Measurements from ENCODE around the gene MRPS34.
"Not testable (repeated sequence)": the region's sequence is repeated elsewhere in the genome, so short reads cannot be mapped to it uniquely, and the experiment has no call there.

The MRPS34 gene

GRCh38 chr16:1734123-1734522 is 38.8 kb downstream of the MRPS34 start:
- Histone ChIP-seq H4K20me1 (ENCODE audit: insufficient read depth, low read length) (no peaks in the 10 kb centered on the region), H3K27me3 (ENCODE audit: insufficient read depth, low read length) (no peaks in the 10 kb centered on the region), H3K79me2 (ENCODE audit: insufficient read depth, low read length) (no peaks in the 10 kb centered on the region), H3K9me3 (ENCODE audit: low read length) (no peaks in the 10 kb centered on the region), H3F3A (ENCODE audit: insufficient read depth, low read length) (peaks cover 16% of the 10 kb centered on the region), H2AFZ (ENCODE audit: low read length) (no peak overlapping the region), H3K4me3 (ENCODE audit: low read depth, low read length, poor library complexity, severe bottlenecking) (no peak overlapping the region), H3K36me3 (ENCODE audit: insufficient read depth, low read length) (peaks cover 50% of the 10 kb centered on the region), H3K27ac (ENCODE audit: low read depth, low read length, poor library complexity, severe bottlenecking) (no peak overlapping the region), H3K9ac (ENCODE audit: low read length) (no peak overlapping the region), H3K9me2 (ENCODE audit: low read depth, low read length) (no peaks in the 10 kb centered on the region), H3K4me2 (ENCODE audit: low read length) (no peak overlapping the region), H3K4me1 (ENCODE audit: insufficient read depth, low read length, severe bottlenecking) (no peaks in the 10 kb centered on the region)
- no peak for TF ChIP-seq CTCF (IDR thresholded peaks at IDR 0.05; ENCODE audit: low read length)
- no peak for TF ChIP-seq EZH2 (IDR thresholded peaks at IDR 0.05; ENCODE audit: borderline replicate concordance, low read length)

DNA sequence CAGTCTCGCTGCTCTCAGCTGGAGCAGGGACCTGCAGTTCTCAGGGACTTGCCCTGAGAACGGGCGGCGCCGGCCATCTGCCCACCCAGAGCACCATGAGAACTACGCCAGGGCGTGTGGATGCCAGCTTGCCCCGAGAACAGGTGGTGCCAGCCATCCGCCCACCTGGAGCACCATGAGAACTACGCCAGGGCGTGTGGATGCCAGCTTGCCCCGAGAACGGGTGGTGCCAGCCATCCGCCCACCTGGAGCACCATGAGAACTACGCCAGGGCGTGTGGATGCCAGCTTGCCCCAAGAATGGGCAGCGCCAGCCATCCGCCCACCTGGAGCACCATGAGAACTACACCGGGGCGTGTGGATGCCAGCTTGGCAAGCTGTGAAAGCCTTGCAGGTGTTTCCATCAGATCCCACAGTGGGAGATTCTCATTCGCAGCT is 40.4 kb downstream of the MRPS34 start:
- not testable (repeated sequence) for H3K27ac ChIP-seq (ENCODE audit: low read depth, low read length, poor library complexity, severe bottlenecking); H2AFZ ChIP-seq (ENCODE audit: low read length); H3F3A ChIP-seq (ENCODE audit: insufficient read depth, low read length); H3K79me2 ChIP-seq (ENCODE audit: insufficient read depth, low read length); H3K4me2 ChIP-seq (ENCODE audit: low read length); H3K4me1 ChIP-seq (ENCODE audit: insufficient read depth, low read length, severe bottlenecking); H3K4me3 ChIP-seq (ENCODE audit: low read depth, low read length, poor library complexity, severe bottlenecking); H3K9me2 ChIP-seq (ENCODE audit: low read depth, low read length); H3K27me3 ChIP-seq (ENCODE audit: insufficient read depth, low read length); H3K9ac ChIP-seq (ENCODE audit: low read length); H4K20me1 ChIP-seq (ENCODE audit: insufficient read depth, low read length); H3K9me3 ChIP-seq (ENCODE audit: low read length)
- peaks cover 65% of the 10 kb centered on the region for H3K36me3 ChIP-seq (ENCODE audit: insufficient read depth, low read length)

DNA sequence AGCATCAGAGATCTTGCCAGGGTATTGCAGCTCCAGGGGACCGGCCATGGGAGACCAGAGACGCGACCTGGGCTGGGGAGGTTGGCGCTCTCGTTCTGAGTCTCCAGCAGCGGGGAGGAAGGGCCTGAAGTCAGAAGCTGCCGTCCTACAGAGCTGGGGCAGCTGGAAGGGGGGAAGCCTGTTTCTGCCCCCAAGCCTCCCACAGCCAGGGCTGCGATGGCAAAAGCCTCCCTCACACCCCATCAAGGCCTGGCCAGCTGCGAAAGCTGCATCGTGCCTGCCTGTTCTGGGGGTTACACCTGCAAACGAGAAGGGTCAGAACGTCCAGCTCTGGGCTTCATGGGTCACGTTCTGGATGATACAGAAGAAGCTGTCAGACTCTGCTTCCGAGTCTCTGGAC is 40.9 kb downstream of the MRPS34 start:
- Histone ChIP-seq H3K4me1 (ENCODE audit: insufficient read depth, low read length, severe bottlenecking) (no peaks in the 10 kb centered on the region), H3K27me3 (ENCODE audit: insufficient read depth, low read length) (no peaks in the 10 kb centered on the region), H3K4me3 (ENCODE audit: low read depth, low read length, poor library complexity, severe bottlenecking) (no peak overlapping the region), H3F3A (ENCODE audit: insufficient read depth, low read length) (0 out of 2 replicates have a peak, but pooled peaks cover 6% of the 10 kb centered on the region), H3K36me3 (ENCODE audit: insufficient read depth, low read length) (peaks cover 70% of the 10 kb centered on the region), H4K20me1 (ENCODE audit: insufficient read depth, low read length) (no peaks in the 10 kb centered on the region), H3K4me2 (ENCODE audit: low read length) (no peak overlapping the region), H3K9me2 (ENCODE audit: low read depth, low read length) (no peaks in the 10 kb centered on the region), H3K27ac (ENCODE audit: low read depth, low read length, poor library complexity, severe bottlenecking) (no peak overlapping the region), H3K9ac (ENCODE audit: low read length) (no peak overlapping the region), H2AFZ (ENCODE audit: low read length) (no peak overlapping the region), H3K9me3 (ENCODE audit: low read length) (no peaks in the 10 kb centered on the region), H3K79me2 (ENCODE audit: insufficient read depth, low read length) (no peaks in the 10 kb centered on the region)
- TF ChIP-seq EZH2 (IDR thresholded peaks at IDR 0.05; ENCODE audit: borderline replicate concordance, low read length), result no peak
- no peak for TF ChIP-seq CTCF (IDR thresholded peaks at IDR 0.05; ENCODE audit: low read length)

DNA sequence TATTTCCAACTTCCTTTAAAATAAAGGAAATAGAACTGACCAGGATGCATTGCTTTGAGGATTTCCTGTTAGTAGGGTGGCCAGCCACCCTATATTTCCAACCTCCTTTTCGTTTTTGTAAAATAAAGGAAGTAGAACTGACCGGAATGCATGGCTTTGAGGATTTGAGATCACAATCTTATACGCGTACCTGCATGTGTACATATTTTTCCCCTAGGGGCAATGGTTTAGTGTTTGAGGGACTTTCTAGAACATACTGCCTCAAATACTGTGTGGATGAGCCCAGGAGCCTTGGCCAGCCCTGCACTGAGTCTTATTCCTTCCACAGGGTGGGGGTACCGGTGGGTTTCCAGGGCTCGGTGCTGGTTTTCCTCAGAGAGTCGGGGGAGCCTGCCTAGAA is 41.3 kb downstream of the MRPS34 start:
- no peak overlapping the region for H2AFZ ChIP-seq (ENCODE audit: low read length)
- TF ChIP-seq CTCF (IDR thresholded peaks at IDR 0.05; ENCODE audit: low read length) (no peak), EZH2 (IDR thresholded peaks at IDR 0.05; ENCODE audit: borderline replicate concordance, low read length) (no peak)
- no peaks in the 10 kb centered on the region for H3K79me2 ChIP-seq (ENCODE audit: insufficient read depth, low read length)
- no peaks in the 10 kb centered on the region for H3K4me1 ChIP-seq (ENCODE audit: insufficient read depth, low read length, severe bottlenecking)
- H3F3A ChIP-seq (ENCODE audit: insufficient read depth, low read length), result 0 out of 2 replicates have a peak, but pooled peaks cover 2% of the 10 kb centered on the region
- no peaks in the 10 kb centered on the region for H3K9me3 ChIP-seq (ENCODE audit: low read length)
- H3K9ac ChIP-seq (ENCODE audit: low read length), result no peak overlapping the region
- no peaks in the 10 kb centered on the region for H4K20me1 ChIP-seq (ENCODE audit: insufficient read depth, low read length)
- H3K27me3 ChIP-seq (ENCODE audit: insufficient read depth, low read length), result no peaks in the 10 kb centered on the region
- H3K4me2 ChIP-seq (ENCODE audit: low read length), result no peak overlapping the region
- no peak overlapping the region for H3K4me3 ChIP-seq (ENCODE audit: low read depth, low read length, poor library complexity, severe bottlenecking)
- no peak overlapping the region for H3K27ac ChIP-seq (ENCODE audit: low read depth, low read length, poor library complexity, severe bottlenecking)
- no peaks in the 10 kb centered on the region for H3K9me2 ChIP-seq (ENCODE audit: low read depth, low read length)
- H3K36me3 ChIP-seq (ENCODE audit: insufficient read depth, low read length), result peaks cover 75% of the 10 kb centered on the region

Measured in OCI-LY1 (cell line).